Common myeloid progenitor, CD34-positive (primary cell): ENCODE results near the gene OR13J1.

Experiments used
- CTCF ChIA-PET: fragments of 350-600 bp; sonication (Branson Sonifier 250); formaldehyde crosslinking; loops from one replicate; lab custom pipeline; 2021; ENCODE audit warnings: antibody characterized with exemption; lab: Charles Lee
- POLR2A ChIA-PET: fragments of 350-600 bp; sonication (Branson Sonifier 250); formaldehyde crosslinking; loops from one replicate; lab custom pipeline; 2021; ENCODE audit warnings: antibody characterized with exemption; lab: Charles Lee
- DNase-seq, 3 donors: peaks; one replicate each; pipeline versions ENCODE4 v3.0.0 to v3.0.0-alpha.2; 2013
- H3K27ac ChIP-seq, 2 experiments: 1 replicate in 1 of 2; 2 replicates in 1 of 2; pipeline ENCODE4 v1.7.0; 2013; ENCODE audit warnings: inconsistent platforms in 2 of 2, low read length in 2 of 2, mild to moderate bottlenecking in 2 of 2, low read depth in 1 of 2, moderate library complexity in 1 of 2; ENCODE audit not compliant: severe bottlenecking in 2 of 2, insufficient read depth in 1 of 2, poor library complexity in 1 of 2
- H3K27me3 ChIP-seq, 5 experiments: replicated peaks in 2 of 5; 1 replicate in 3 of 5; 2 replicates in 2 of 5; pipeline versions ENCODE4 v1.6.1 to v1.7.0; 2013; ENCODE audit warnings: low read length in 4 of 5, mild to moderate bottlenecking in 2 of 5, moderate library complexity in 2 of 5, inconsistent platforms in 1 of 5; ENCODE audit not compliant: insufficient read depth in 5 of 5, control insufficient read depth in 4 of 5
- H3K36me3 ChIP-seq, 4 experiments: 1 replicate in 2 of 4; 2 replicates in 2 of 4; pipeline versions ENCODE4 v1.6.1 to v1.7.0; 2013; ENCODE audit warnings: low read length in 3 of 4, control low read depth in 1 of 4, mild to moderate bottlenecking in 1 of 4; ENCODE audit not compliant: control insufficient read depth in 4 of 4, insufficient read depth in 4 of 4
- H3K4me1 ChIP-seq, 4 experiments: 1 replicate in 3 of 4; 2 replicates in 1 of 4; pipeline versions ENCODE4 v1.6.1 to v1.7.1; 2013; ENCODE audit warnings: low read length in 3 of 4, mild to moderate bottlenecking in 3 of 4, control low read depth in 1 of 4, inconsistent platforms in 1 of 4, moderate library complexity in 1 of 4; ENCODE audit not compliant: control insufficient read depth in 4 of 4, insufficient read depth in 4 of 4; ENCODE audit errors: control extremely low read depth in 1 of 4
- H3K4me3 ChIP-seq, 7 experiments: 1 replicate in 4 of 7; 2 replicates in 3 of 7; pipeline versions ENCODE4 v1.5.1 to v1.7.0; 2013; ENCODE audit warnings: mild to moderate bottlenecking in 7 of 7, low read length in 6 of 7, moderate library complexity in 6 of 7, inconsistent platforms in 2 of 7, low read depth in 2 of 7, control low read depth in 1 of 7; ENCODE audit not compliant: insufficient read depth in 4 of 7, control insufficient read depth in 1 of 7; ENCODE audit errors: extremely low read depth in 1 of 7
- H3K9me3 ChIP-seq, 5 experiments: 1 replicate in 4 of 5; 2 replicates in 1 of 5; pipeline versions ENCODE4 v1.6.1 to v1.7.1; 2013; ENCODE audit warnings: low read length in 4 of 5, mild to moderate bottlenecking in 2 of 5, inconsistent platforms in 1 of 5, low read depth in 1 of 5, moderate library complexity in 1 of 5; ENCODE audit not compliant: control insufficient read depth in 4 of 5, insufficient read depth in 2 of 5; ENCODE audit errors: control extremely low read depth in 1 of 5
- WGBS: methylation state at CpG from one replicate; pipeline ENCODE4 v1.1.5; 2013; ENCODE audit not compliant: insufficient coverage; 5-methylcytosine and 5-hydroxymethylcytosine counted together

The OR13J1 gene

DNA sequence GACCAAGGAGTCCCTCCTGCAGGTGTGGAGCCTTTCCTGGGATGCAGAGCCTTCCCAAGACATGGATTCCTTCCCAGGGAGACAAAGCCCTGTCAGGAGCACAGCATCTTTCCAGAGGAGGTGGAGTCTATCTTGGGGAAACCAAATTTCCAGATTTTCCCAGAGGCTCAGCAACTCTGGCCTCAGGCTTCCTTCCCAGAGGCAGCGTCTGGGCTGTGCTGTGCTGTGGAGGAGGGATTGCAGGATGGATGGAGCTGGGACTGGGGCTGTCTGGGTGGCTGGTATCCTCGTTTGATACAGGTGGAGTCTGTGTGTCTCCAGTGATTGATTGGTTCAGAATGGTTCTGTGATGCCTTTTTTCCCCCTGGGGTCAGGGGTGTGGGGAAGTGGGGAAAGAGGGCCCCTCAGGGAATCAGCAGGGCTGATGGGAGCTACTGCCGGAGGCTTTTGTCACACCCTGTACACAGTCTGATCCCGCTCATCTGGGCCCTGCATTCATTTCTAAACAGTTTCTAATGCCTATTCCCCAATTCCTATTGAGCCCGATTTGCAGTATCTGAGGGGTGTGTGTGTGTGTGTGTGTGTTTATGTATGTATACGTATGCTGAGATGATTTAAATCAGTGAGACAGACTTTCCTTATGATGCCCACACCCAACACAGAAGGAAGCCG, 16.0 kb downstream of the OR13J1 start:
- Histone ChIP-seq H3K36me3 (no peaks in the 10 kb centered on the region), H3K4me1 (no peaks in the 10 kb centered on the region), H3K4me3 (no peak overlapping the region), H3K27ac (no peak overlapping the region), H3K9me3 (no peaks in the 10 kb centered on the region), H3K27me3 (peaks cover 0 to 86% (median 30%) of the 10 kb centered on the region in 5 experiments)
- CTCF ChIA-PET = interaction anchor here (1.2 to 7.5 kb wide), 2 partner anchors 27 to 64 kb away, joined by 3 to 45 read pairs; partner anchors contain the start of genes FAM221B and TMEM8B
- DNase-seq = no peak
- POLR2A ChIA-PET = interaction anchor here (0.8 kb wide), 1 partner anchor 18 kb away, joined by 3 read pairs; no protein-coding TSS in a partner anchor
- WGBS = 100% methylated on average over 1 of the region's 7 CpGs

DNA sequence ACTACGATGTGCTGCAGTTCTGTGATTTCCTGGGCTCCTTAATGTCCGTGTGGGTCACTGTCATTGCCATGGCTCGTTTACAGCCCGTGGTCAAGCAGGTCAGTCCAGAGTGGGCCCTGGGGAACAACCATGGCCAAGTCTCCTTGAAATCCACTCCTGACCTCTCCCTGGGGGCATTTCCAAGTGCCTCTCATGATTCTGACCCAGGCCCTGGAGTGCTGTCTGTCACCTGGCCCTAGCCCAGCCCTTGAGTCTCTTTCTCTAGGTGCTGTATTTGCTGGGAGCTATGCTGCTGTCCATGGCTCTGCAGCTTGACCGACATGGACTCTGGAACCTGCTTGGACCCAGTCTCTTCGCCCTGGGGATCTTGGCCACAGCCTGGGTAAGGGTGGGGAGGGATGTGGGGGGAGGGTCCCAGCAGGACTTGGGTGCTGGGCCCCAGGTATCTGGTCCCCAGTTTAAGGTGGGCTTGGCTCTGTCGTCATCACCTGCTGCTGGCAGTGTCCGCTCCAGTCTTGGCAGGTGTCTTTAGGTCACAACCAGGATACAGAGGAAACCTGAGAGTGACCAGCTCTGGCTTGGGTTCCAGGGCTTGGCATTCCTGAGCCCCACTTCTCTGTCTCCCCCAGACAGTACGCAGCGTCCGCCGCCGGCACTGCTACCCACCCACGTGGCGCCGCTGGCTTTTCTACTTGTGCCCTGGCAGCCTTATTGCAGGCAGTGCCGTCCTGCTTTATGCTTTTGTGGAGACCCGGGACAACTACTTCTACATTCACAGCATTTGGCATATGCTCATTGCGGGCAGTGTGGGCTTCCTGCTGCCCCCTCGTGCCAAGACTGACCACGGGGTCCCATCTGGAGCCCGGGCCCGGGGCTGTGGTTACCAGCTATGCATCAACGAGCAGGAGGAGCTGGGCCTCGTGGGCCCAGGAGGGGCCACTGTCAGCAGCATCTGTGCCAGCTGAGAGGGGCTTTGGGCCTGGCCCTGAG, 17.0 kb downstream of the OR13J1 start:
- Histone ChIP-seq H3K4me1 (no peaks in the 10 kb centered on the region), H3K27me3 (peaks cover 0 to 83% (median 29%) of the 10 kb centered on the region in 5 experiments), H3K4me3 (no peak overlapping the region), H3K27ac (no peak overlapping the region), H3K9me3 (no peaks in the 10 kb centered on the region), H3K36me3 (no peaks in the 10 kb centered on the region)
- ChIA-PET POLR2A (no interaction called here), CTCF (interaction anchor here (0.7 to 1.8 kb wide), 4 partner anchors 8 to 63 kb away, joined by 3 to 5 read pairs (median 4); no protein-coding TSS in a partner anchor)
- no peak for DNase-seq
- 97% methylated on average over 21 of the region's 25 CpGs for WGBS

DNA sequence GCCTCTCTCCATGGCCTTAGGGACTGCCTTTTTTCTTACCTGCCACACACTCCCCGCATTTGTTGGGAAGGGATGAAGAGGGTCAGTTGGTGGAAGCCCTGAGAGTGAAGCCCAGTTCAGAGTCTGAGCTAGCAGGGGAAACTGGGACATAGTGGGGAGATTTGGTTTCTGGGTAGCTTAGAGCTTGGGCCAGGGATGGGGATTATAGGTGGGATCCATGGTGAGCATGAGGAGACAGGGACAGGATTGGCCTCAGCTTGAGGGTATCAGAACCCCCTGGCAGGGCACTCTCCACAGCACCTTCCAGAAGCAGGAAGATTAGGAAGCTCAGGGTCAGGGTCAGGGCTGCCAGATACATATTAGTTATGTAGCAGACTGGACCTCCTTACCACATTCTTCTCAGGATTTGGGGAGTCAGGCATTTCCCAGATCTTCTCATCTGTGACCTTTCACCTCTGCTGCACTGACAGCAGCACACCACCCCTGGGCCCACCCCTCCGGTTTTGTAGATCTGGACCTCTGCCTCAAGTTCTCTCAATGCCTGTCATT, 17.9 kb downstream of the OR13J1 start:
- Histone ChIP-seq H3K9me3 (no peaks in the 10 kb centered on the region), H3K36me3 (no peaks in the 10 kb centered on the region), H3K4me1 (no peaks in the 10 kb centered on the region), H3K4me3 (no peak overlapping the region), H3K27ac (no peak overlapping the region), H3K27me3 (peaks cover 4 to 89% (median 34%) of the 10 kb centered on the region in 5 experiments)
- 94% methylated on average over 2 of the region's 2 CpGs for WGBS
- DNase-seq = no peak
- ChIA-PET POLR2A (no interaction called here), CTCF (interaction anchor here (1.4 to 1.8 kb wide), 3 partner anchors 9 to 26 kb away, joined by 5 read pairs; no protein-coding TSS in a partner anchor)

DNA sequence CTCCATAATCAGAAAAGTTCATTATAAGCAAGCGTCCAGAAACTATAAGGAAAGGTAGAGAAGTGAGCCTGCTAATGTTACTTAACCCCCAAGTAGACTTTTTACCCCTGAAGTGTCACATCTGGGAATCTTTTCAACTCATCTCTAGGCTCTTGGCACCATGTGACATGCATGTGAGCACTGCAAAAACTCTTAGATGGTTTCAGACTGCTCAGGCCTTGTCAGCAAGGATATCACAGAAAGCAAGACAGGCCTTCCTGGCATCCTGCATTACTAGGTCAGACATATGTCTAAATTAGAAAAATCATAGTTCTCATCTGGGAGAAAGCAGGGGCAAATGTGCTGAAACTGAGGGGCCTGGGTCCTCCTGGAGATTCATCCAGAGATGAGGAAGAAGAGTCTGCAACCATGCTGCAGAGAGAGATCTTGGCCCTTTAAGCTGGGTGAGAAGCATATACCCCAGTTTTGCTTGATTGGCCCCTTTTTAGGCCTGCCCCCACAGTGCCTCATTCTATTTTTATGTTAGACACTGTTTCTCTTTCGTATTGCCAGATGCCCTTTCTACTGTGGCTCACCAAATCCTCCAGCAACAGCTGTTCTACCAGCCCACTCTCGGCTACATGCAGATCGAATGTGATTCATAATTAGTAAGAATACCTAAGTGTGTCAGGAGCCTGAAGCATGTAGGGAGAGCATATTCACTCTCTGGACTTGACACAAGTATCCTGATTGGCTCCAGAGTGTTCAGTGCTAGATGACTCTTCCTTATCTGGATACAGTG, 22.2 kb downstream of the OR13J1 start:
- ChIA-PET CTCF (interaction anchor here (1.1 to 1.3 kb wide), 3 partner anchors 13 to 58 kb away, joined by 3 to 4 read pairs (median 4); no protein-coding TSS in a partner anchor), POLR2A (no interaction called here)
- no peak overlapping the region for H3K4me3 ChIP-seq
- no peaks in the 10 kb centered on the region for H3K9me3 ChIP-seq
- no peaks in the 10 kb centered on the region for H3K36me3 ChIP-seq
- DNase-seq = peak in 2 of 3 donors; percentile 18 to 19
- peaks cover 12 to 76% (median 40%) of the 10 kb centered on the region in 5 experiments for H3K27me3 ChIP-seq
- peaks cover 7 to 27% (median 7%) of the 10 kb centered on the region in 4 experiments for H3K4me1 ChIP-seq
- no peak overlapping the region for H3K27ac ChIP-seq
- WGBS = 100% methylated on average over 2 of the region's 4 CpGs

DNA sequence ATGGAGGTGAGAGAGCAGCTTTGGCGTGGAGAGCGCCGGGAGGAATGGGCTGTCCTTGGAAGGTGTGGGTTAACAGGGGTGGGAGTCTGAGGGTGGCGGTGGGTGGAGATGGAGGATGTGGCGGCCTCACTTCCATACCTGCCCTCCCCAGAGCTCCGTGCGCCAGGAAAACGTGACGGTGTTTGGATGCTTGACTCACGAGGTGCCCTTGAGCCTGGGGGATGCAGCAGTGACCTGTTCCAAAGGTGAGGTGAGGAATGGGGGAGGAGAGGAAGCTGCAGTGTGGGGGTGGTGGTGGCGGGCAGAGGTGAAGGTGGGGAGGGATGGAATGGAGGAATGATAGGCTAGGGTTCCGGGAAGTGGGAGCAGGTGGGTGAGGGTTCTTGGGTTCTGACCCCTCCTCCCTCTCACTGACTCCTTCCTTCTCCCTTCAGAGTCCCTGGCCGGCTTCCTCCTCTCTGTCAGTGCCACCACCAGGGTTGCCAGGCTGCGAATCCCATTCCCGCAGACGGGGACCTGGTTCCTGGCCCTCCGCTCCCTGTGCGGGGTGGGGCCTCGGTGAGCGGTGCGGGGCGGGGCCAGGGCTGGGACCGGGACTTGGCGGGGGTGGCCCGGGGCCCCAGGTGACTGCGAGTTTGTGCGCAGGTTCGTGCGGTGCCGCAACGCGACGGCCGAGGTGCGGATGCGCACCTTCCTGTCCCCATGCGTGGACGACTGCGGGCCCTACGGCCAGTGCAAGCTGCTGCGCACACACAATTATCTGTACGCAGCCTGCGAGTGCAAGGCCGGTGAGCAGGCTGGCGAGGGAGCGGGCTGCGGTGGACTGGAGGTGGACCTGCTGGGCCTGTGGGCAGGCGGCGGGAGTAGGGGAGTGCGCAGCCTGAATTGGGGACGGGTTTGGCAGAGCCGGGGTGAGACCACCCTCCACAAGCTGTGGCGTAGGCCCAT, 24.1 kb downstream of the OR13J1 start:
- no peaks in the 10 kb centered on the region for H3K9me3 ChIP-seq
- 48% methylated on average over 43 of the region's 53 CpGs for WGBS
- POLR2A ChIA-PET = interaction anchor here (0.6 to 0.7 kb wide), 2 partner anchors 10 to 64 kb away, joined by 3 to 4 read pairs; no protein-coding TSS in a partner anchor
- peaks cover 7 to 27% (median 7%) of the 10 kb centered on the region in 4 experiments for H3K4me1 ChIP-seq
- no peak overlapping the region for H3K27ac ChIP-seq
- no peak overlapping the region for H3K4me3 ChIP-seq
- DNase-seq = no peak
- CTCF ChIA-PET = interaction anchor here (0.9 to 3.0 kb wide), 7 partner anchors 11 to 55 kb away, joined by 3 to 21 read pairs (median 5); no protein-coding TSS in a partner anchor
- H3K36me3 ChIP-seq = no peaks in the 10 kb centered on the region
- peaks cover 12 to 76% (median 34%) of the 10 kb centered on the region in 5 experiments for H3K27me3 ChIP-seq
